Globus pallidus (tissue), 1 donor: ENCODE results near the gene XRN2.

ENCODE experiments used
- DNase-seq: peaks from one replicate; pipeline ENCODE4 v3.0.0-alpha.2; 2015; ENCODE audit warnings: low spot score

XRN2 gene

GRCh38 chr20:21301940-21302663, 1.0 kb upstream of the XRN2 start:
- DNase-seq: no peak

- DNase-seq: no peak
These were observed 469 bp upstream of the XRN2 start for GRCh38 chr20:21302664-21303060.

GRCh38 chr20:21303872-21304586, 898 bp downstream of the XRN2 start:
- DNase-seq: peak; percentile 33

GRCh38 chr20:21308340-21308739, 5.2 kb downstream of the XRN2 start:
- DNase-seq: no peak

GRCh38 chr20:21309678-21310467, 6.7 kb downstream of the XRN2 start:
- no peak for DNase-seq

- DNase-seq: no peak
These were observed 9.8 kb downstream of the XRN2 start for GRCh38 chr20:21312813-21313474.

GRCh38 chr20:21315138-21315537, 12.0 kb downstream of the XRN2 start:
- DNase-seq: no peak

GRCh38 chr20:21322083-21322710, 19.1 kb downstream of the XRN2 start:
- DNase-seq: no peak

- DNase-seq: no peak
These were observed 19.8 kb downstream of the XRN2 start for GRCh38 chr20:21322921-21323331.

- no peak for DNase-seq
These were observed 20.5 kb downstream of the XRN2 start for GRCh38 chr20:21323640-21324039.

- DNase-seq: no peak
These were observed 21.0 kb downstream of the XRN2 start for GRCh38 chr20:21324126-21324525.

GRCh38 chr20:21325296-21325695, 22.2 kb downstream of the XRN2 start:
- no peak for DNase-seq

GRCh38 chr20:21326700-21327099, 23.6 kb downstream of the XRN2 start:
- DNase-seq: no peak

- DNase-seq: no peak
These were observed 33.5 kb downstream of the XRN2 start for GRCh38 chr20:21336455-21337151.

- DNase-seq: no peak
These were observed 35.2 kb downstream of the XRN2 start for GRCh38 chr20:21338291-21338690.

- no peak for DNase-seq
These were observed 36.4 kb downstream of the XRN2 start for GRCh38 chr20:21339499-21339898.

- DNase-seq: no peak
These were observed 38.0 kb downstream of the XRN2 start for GRCh38 chr20:21340991-21341697.

- DNase-seq: no peak
These were observed 39.7 kb downstream of the XRN2 start for GRCh38 chr20:21342656-21343345.

GRCh38 chr20:21344206-21344900, 41.2 kb downstream of the XRN2 start:
- no peak for DNase-seq
